ENCODE data around the gene CDK5RAP2.
"Not testable (repeated sequence)": the region's sequence is repeated elsewhere in the genome, so short reads cannot be mapped to it uniquely, and the experiment has no call there.

CDK5RAP2 gene

GRCh38 chr9:120544441-120544840 lies 35.5 kb downstream of the CDK5RAP2 start:
- DNase-seq (ENCODE audit: low read depth): no peak

- DNase-seq (ENCODE audit: low read depth): no peak
Observed at GRCh38 chr9:120542701-120543490, 37.1 kb downstream of the CDK5RAP2 start.

GRCh38 chr9:120541921-120542320 lies 38.0 kb downstream of the CDK5RAP2 start:
- no peak for DNase-seq (ENCODE audit: low read depth)

- DNase-seq (ENCODE audit: low read depth): no peak
Observed at GRCh38 chr9:120539951-120540350, 40.0 kb downstream of the CDK5RAP2 start.

- no peak for DNase-seq (ENCODE audit: low read depth)
Observed at GRCh38 chr9:120538339-120538738, 41.6 kb downstream of the CDK5RAP2 start.

- DNase-seq (ENCODE audit: low read depth): no peak
Observed at GRCh38 chr9:120536949-120537640, 42.9 kb downstream of the CDK5RAP2 start.

- no peak for DNase-seq (ENCODE audit: low read depth)
Observed at GRCh38 chr9:120536094-120536493, 43.9 kb downstream of the CDK5RAP2 start.

- DNase-seq (ENCODE audit: low read depth): no peak
Observed at GRCh38 chr9:120534266-120534665, 45.7 kb downstream of the CDK5RAP2 start.

- DNase-seq (ENCODE audit: low read depth): no peak
Observed at GRCh38 chr9:120532891-120533290, 47.1 kb downstream of the CDK5RAP2 start.

GRCh38 chr9:120532475-120532874 lies 47.5 kb downstream of the CDK5RAP2 start:
- no peak for DNase-seq (ENCODE audit: low read depth)

GRCh38 chr9:120531683-120532300 lies 48.2 kb downstream of the CDK5RAP2 start:
- DNase-seq (ENCODE audit: low read depth): no peak

- not testable (repeated sequence) for DNase-seq (ENCODE audit: low read depth)
Observed at GRCh38 chr9:120530220-120530832, 49.6 kb downstream of the CDK5RAP2 start.

- DNase-seq (ENCODE audit: low read depth): no peak
Observed at GRCh38 chr9:120528829-120529228, 51.1 kb downstream of the CDK5RAP2 start.

GRCh38 chr9:120528327-120528726 lies 51.6 kb downstream of the CDK5RAP2 start:
- DNase-seq (ENCODE audit: low read depth): no peak

GRCh38 chr9:120526534-120526933 lies 53.4 kb downstream of the CDK5RAP2 start:
- DNase-seq (ENCODE audit: low read depth): no peak

- no peak for DNase-seq (ENCODE audit: low read depth)
Observed at GRCh38 chr9:120524863-120525262, 55.1 kb downstream of the CDK5RAP2 start.

- no peak for DNase-seq (ENCODE audit: low read depth)
Observed at GRCh38 chr9:120524038-120524437, 55.9 kb downstream of the CDK5RAP2 start.

- no peak for DNase-seq (ENCODE audit: low read depth)
Observed at GRCh38 chr9:120522558-120522957, 57.4 kb downstream of the CDK5RAP2 start.

GRCh38 chr9:120522032-120522431 lies 57.9 kb downstream of the CDK5RAP2 start:
- no peak for DNase-seq (ENCODE audit: low read depth)

GRCh38 chr9:120521101-120521500 lies 58.9 kb downstream of the CDK5RAP2 start:
- DNase-seq (ENCODE audit: low read depth): no peak

- not testable (repeated sequence) for DNase-seq (ENCODE audit: low read depth)
Observed at GRCh38 chr9:120515996-120516395, 64.0 kb downstream of the CDK5RAP2 start.

- not testable (repeated sequence) for DNase-seq (ENCODE audit: low read depth)
Observed at GRCh38 chr9:120515481-120515880, 64.5 kb downstream of the CDK5RAP2 start.

GRCh38 chr9:120514405-120514804 lies 65.6 kb downstream of the CDK5RAP2 start:
- no peak for DNase-seq (ENCODE audit: low read depth)

Data from HS-5 (cell line).